ENCODE results near the gene ATAD3B. TPM values are rescaled to one million over a fixed set of nuclear protein-coding genes. Genes with fewer than 3 reads are reported as not detected.
A peak's percentile ranks its signal among the peaks of the same experiment; 100 is the strongest.

ATAD3B gene
- total and polyA plus RNA-seq, 2 of the 4 experiments (the other 2 are of a cell fraction), result 13.8 to 29.0 TPM

GRCh38 chr1:1427820-1428148 lies 43.8 kb upstream of the ATAD3B start:
- Histone ChIP-seq H3K27ac (ENCODE audit: insufficient read depth, low read length) (no peak overlapping the region; the same call in 1 of the 2 replicates), H3K23ac (ENCODE audit: low read depth, low read length) (no peak overlapping the region), H2AFZ (replicated peaks; ENCODE audit: low read length, poor library complexity) (peak overlapping the region; percentile 85), H2AK5ac (ENCODE audit: low read depth, low read length) (no peak overlapping the region), H3K4ac (ENCODE audit: low read depth, low read length) (no peak overlapping the region), H3K4me3 (ENCODE audit: insufficient read depth, low read depth, low read length) (peak overlapping the region; percentile 58), H3K9ac (ENCODE audit: low read depth, low read length) (peak overlapping the region; percentile 78), H4K8ac (ENCODE audit: low read depth in 2 of 2, low read length in 2 of 2) (no peak overlapping the region), H2BK20ac (ENCODE audit: low read depth, low read length) (no peak overlapping the region), H2AK9ac (replicated peaks; ENCODE audit: low read depth, low read length, poor library complexity) (no peak overlapping the region), H2BK15ac (ENCODE audit: low read depth, low read length) (no peak overlapping the region), H3K18ac (ENCODE audit: low read depth, low read length) (no peak overlapping the region), H3K56ac (ENCODE audit: extremely low read depth, insufficient read depth, low read length) (no peak overlapping the region), H3K27me3 (ENCODE audit: control insufficient read depth, insufficient read depth, low read length) (no peaks in the 10 kb centered on the region), H3K36me3 (ENCODE audit: control insufficient read depth, insufficient read depth, low read length) (no peaks in the 10 kb centered on the region), H3K9me1 (ENCODE audit: insufficient read depth, low read length) (no peaks in the 10 kb centered on the region), H4K5ac (ENCODE audit: low read depth, low read length) (no peak overlapping the region), H3K4me1 (ENCODE audit: control insufficient read depth, insufficient read depth, low read length) (peaks cover 17% of the 10 kb centered on the region), H4K91ac (ENCODE audit: insufficient read depth, low read depth, low read length) (no peak overlapping the region), H3K4me2 (ENCODE audit: low read depth, low read length) (0 out of 2 replicates have a peak overlapping the region, but pooled peaks have one; percentile 35), H3K14ac (replicated peaks; ENCODE audit: low read depth, low read length) (no peak overlapping the region), H4K20me1 (ENCODE audit: insufficient read depth, low read length) (no peaks in the 10 kb centered on the region), H2BK120ac (ENCODE audit: low read depth, low read length) (no peak overlapping the region), H3K9me3 (ENCODE audit: control insufficient read depth, insufficient read depth, low read length) (no peaks in the 10 kb centered on the region), H2BK5ac (ENCODE audit: low read depth, low read length, poor library complexity, severe bottlenecking) (no peak overlapping the region), H3K79me1 (ENCODE audit: low read depth in 1 of 2, low read length in 2 of 2) (no peaks in the 10 kb centered on the region)
- WGBS, 2 experiments (ENCODE audit: extremely low coverage in 2 of 2, insufficient read length in 1 of 2), result 0% methylated on average over 6 of the region's 22 CpGs; no CpG with 5 or more reads in 1 of the 2 experiments
- DNase-seq (no peak), ATAC-seq (ENCODE audit: low read depth) (peak; percentile 9)
- POLR2A ChIA-PET (ENCODE audit: unreplicated experiment), result no interaction called here
- BruUV-seq (replicated peaks), result no TSS peak
- in situ Hi-C loops (cut with MboI; ENCODE audit: low sequenced_read_pairs) (no loop called here), intact Hi-C loops (cut with micrococcal nuclease) (no loop called here), dilution Hi-C loops (cut with HindIII; ENCODE audit: low sequenced_read_pairs, unreplicated experiment) (no loop called here)
- CTCF ChIA-PET, result no interaction called here
- TF ChIP-seq POLR2A (IDR thresholded peaks at IDR 0.05; ENCODE audit: low read depth, low read length) (no peak), RFX5 (IDR thresholded peaks at IDR 0.05; ENCODE audit: low read depth, low read length) (no peak), ELK1 (IDR thresholded peaks at IDR 0.05; ENCODE audit: borderline replicate concordance, low read depth, low read length) (no peak), CEBPB (IDR thresholded peaks at IDR 0.05; ENCODE audit: low read depth, low read length) (no peak), RAD21 (IDR thresholded peaks at IDR 0.05; ENCODE audit: low read length) (no peak), MAZ (IDR thresholded peaks at IDR 0.05; ENCODE audit: borderline replicate concordance, low read depth, low read length) (no peak), MXI1 (IDR thresholded peaks at IDR 0.05; ENCODE audit: borderline replicate concordance, low read depth, low read length) (no peak), USF2 (IDR thresholded peaks at IDR 0.05; ENCODE audit: low read depth, low read length) (no peak), SMC3 (IDR thresholded peaks at IDR 0.05; ENCODE audit: low read depth, low read length) (no peak), CHD1 (IDR thresholded peaks at IDR 0.05; ENCODE audit: low read depth, low read length) (no peak), NFE2L2 (IDR thresholded peaks at IDR 0.05; ENCODE audit: low read depth, low read length) (no peak), CTCF (conservative IDR thresholded peaks at IDR 0.05; ENCODE audit: low read depth, low read length) (no peak)
